Muscle layer of duodenum (tissue), 2 donors: ENCODE measurements around the gene FBXO15.

Source experiments
- H3K27ac ChIP-seq: one replicate; pipeline ENCODE4 v1.7.0; 2013; ENCODE audit warnings: mild to moderate bottlenecking, low read length
- H3K27me3 ChIP-seq: one replicate; pipeline ENCODE4 v1.7.0; 2013; ENCODE audit warnings: low read depth, mild to moderate bottlenecking, control low read depth, low read length
- H3K36me3 ChIP-seq, 2 donors: one replicate each; pipeline ENCODE4 v1.7.0; 2013; ENCODE audit warnings: low read length in 2 of 2, control low read depth in 1 of 2, mild to moderate bottlenecking in 1 of 2; ENCODE audit not compliant: insufficient read depth in 2 of 2, control insufficient read depth in 1 of 2
- H3K4me1 ChIP-seq, 2 donors: one replicate each; pipeline ENCODE4 v1.7.0; 2013; ENCODE audit warnings: low read length in 2 of 2, mild to moderate bottlenecking in 2 of 2, control low read depth in 1 of 2, moderate library complexity in 1 of 2; ENCODE audit not compliant: insufficient read depth in 2 of 2, control insufficient read depth in 1 of 2
- H3K4me3 ChIP-seq, 2 donors: one replicate each; pipeline ENCODE4 v1.7.0; 2013; ENCODE audit warnings: low read length in 2 of 2, low read depth in 1 of 2, mild to moderate bottlenecking in 1 of 2
- H3K9me3 ChIP-seq, 2 donors: one replicate each; pipeline ENCODE4 v1.7.0; 2013; ENCODE audit warnings: low read length in 2 of 2, control low read depth in 1 of 2, mild to moderate bottlenecking in 1 of 2; ENCODE audit not compliant: control insufficient read depth in 1 of 2
- donor health status: healthy.

Gene FBXO15

GRCh38 chr18:74153377-74153776, 5.7 kb upstream of the FBXO15 start:
- H3K36me3 ChIP-seq: peaks cover 18 to 28% of the 10 kb centered on the region in 2 donors
- peaks cover 5 to 42% of the 10 kb centered on the region in 2 donors for H3K4me1 ChIP-seq
- no peak overlapping the region for H3K27ac ChIP-seq
- H3K4me3 ChIP-seq: no peak overlapping the region
- H3K27me3 ChIP-seq: no peaks in the 10 kb centered on the region
- H3K9me3 ChIP-seq: no peaks in the 10 kb centered on the region

DNA sequence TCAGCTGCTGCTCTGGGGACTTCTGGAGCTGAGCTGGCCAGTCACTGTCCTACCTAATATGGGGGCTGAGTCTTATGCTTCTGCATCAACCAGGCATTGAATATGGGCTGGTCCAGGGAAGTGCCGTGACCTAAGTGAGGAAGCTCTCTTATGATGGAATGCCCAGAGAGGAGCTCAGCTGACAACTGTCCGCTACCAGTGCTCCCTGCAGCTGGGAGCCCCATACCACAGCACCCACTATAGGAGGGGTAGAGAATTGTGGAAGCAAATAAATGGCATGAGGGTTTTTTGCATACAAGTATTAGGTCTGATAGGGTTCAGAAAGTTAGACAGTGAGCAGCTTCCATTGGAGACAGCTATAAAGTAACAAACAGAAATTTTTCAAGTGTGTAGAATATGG, 5.2 kb upstream of the FBXO15 start:
- Histone ChIP-seq H3K4me3 (no peak overlapping the region), H3K27me3 (no peaks in the 10 kb centered on the region), H3K36me3 (peaks cover 18 to 27% of the 10 kb centered on the region in 2 donors), H3K9me3 (no peaks in the 10 kb centered on the region), H3K4me1 (peaks cover 5 to 42% of the 10 kb centered on the region in 2 donors), H3K27ac (no peak overlapping the region)

DNA sequence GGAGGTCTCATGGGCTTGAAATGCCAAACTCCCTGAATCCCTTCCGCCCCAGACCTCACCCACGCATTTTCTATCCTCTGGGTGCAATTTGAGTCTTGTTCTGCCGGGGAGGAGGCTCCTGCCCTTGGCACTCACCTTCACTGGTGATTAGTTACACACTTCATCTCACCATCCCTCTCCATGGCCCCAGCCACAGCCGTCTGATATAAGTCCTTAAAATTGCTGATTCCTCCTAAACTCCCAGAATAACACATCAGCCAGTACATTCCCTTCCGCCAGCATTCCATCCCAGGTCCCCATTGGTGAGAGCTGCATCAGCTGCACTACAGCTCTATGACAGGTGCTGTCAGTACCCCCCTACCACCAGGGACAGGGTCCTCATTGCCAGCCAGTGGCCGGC, 4.6 kb upstream of the FBXO15 start:
- Histone ChIP-seq H3K36me3 (peaks cover 17 to 27% of the 10 kb centered on the region in 2 donors), H3K27ac (no peak overlapping the region), H3K4me1 (peaks cover 5 to 44% of the 10 kb centered on the region in 2 donors), H3K4me3 (no peak overlapping the region), H3K27me3 (no peaks in the 10 kb centered on the region), H3K9me3 (no peaks in the 10 kb centered on the region)

DNA sequence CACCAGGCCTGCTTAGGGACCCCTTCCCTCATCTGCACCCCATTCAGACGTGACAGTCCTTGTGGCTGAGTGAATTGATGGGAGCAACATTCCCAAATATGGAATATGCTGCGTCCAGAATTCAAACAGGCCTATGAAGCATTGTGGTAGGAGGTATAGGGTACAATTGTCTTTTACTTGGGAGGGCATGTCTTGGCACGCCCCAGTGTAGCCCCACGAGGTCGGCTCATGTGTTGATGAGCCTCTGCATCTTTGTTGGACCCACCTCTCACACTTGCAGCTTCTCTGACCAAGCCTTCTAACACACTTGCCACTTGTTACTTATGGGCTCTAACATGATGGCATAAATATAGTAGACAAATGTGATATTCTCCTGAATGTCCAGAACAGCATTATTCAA, 2.2 kb upstream of the FBXO15 start:
- peak overlapping the region; percentile 87 to 95 for H3K4me3 ChIP-seq
- H3K27ac ChIP-seq: no peak overlapping the region
- peaks cover 9 to 52% of the 10 kb centered on the region in 2 donors for H3K4me1 ChIP-seq
- no peaks in the 10 kb centered on the region for H3K9me3 ChIP-seq
- H3K27me3 ChIP-seq: no peaks in the 10 kb centered on the region
- peaks cover 0 to 10% of the 10 kb centered on the region in 2 donors for H3K36me3 ChIP-seq

DNA sequence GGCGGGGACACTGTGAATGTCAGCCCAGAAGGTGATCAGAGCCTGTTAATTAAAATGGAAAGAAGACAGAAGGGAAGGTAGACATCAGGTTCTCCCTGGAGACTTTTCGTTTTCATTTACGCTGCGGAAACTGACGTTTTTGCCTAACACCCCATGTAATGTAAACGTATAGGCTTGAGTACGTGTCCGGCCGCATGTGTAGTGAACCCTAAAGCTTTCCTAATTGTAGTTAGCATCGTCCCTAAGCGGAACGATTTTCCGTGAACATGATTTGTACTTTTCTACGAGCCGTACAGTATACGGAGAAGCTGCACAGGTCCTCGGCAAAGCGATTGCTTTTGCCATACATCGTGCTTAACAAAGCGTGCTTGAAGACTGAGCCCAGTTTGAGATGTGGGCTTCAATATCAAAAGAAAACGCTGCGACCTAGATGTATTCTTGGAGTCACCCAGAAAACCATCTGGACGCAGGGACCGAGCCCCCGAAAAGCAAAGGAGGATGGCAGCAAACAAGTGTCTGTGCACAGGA, 973 bp upstream of the FBXO15 start:
- Histone ChIP-seq H3K27ac (peak overlapping the region; percentile 93), H3K9me3 (no peaks in the 10 kb centered on the region), H3K4me1 (peaks cover 9 to 52% of the 10 kb centered on the region in 2 donors), H3K27me3 (no peaks in the 10 kb centered on the region), H3K4me3 (peak overlapping the region; percentile 87 to 95), H3K36me3 (peaks cover 0 to 9% of the 10 kb centered on the region in 2 donors)

DNA sequence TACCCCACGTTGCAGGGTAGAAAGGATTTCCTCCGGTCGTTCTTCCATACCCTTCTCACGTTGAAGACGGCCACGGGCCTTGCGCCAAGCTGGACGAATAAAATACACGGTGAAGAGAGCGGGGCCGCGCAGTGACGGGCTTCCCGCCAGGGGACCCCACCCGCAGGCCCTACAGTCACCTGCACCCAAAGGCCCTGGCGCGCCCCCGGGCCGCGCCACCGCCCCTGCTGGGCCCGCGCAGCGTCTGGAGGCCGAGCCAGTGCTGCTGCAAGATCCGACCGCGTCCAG, 199 bp downstream of the FBXO15 start:
- H3K9me3 ChIP-seq: no peaks in the 10 kb centered on the region
- no peaks in the 10 kb centered on the region for H3K27me3 ChIP-seq
- peaks cover 0 to 9% of the 10 kb centered on the region in 2 donors for H3K36me3 ChIP-seq
- peaks cover 9 to 45% of the 10 kb centered on the region in 2 donors for H3K4me1 ChIP-seq
- no peak overlapping the region for H3K27ac ChIP-seq
- H3K4me3 ChIP-seq: peak overlapping the region; percentile 87 to 95

GRCh38 chr18:74146756-74147155, 878 bp downstream of the FBXO15 start:
- Histone ChIP-seq H3K4me1 (peaks cover 9 to 39% of the 10 kb centered on the region in 2 donors), H3K9me3 (no peaks in the 10 kb centered on the region), H3K27me3 (no peaks in the 10 kb centered on the region), H3K36me3 (peaks cover 0 to 9% of the 10 kb centered on the region in 2 donors), H3K4me3 (peak overlapping the region; percentile 87 to 95), H3K27ac (no peak overlapping the region)

DNA sequence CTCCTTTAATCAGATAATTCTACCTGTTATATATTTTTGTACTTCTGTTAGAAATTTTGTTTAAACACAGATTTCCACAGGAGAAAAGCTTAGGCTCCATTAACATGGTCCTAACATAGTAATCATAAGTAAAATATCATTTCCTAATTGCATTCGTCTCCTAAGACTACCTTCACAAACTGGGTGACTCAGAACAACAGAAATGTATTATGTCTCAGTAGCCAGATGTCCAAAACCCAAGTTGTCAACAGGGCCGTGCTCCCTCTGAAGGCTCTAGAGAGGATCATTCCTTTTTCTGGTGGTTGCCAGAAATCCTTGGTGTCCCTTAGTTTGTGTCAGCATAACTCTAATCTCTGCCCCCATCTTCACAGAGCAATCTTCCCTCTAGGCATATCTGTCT, 5.4 kb downstream of the FBXO15 start:
- no peak overlapping the region for H3K27ac ChIP-seq
- peaks cover 4 to 9% of the 10 kb centered on the region in 2 donors for H3K4me1 ChIP-seq
- H3K27me3 ChIP-seq: no peaks in the 10 kb centered on the region
- no peak overlapping the region for H3K4me3 ChIP-seq
- H3K9me3 ChIP-seq: no peaks in the 10 kb centered on the region
- no peaks in the 10 kb centered on the region for H3K36me3 ChIP-seq

DNA sequence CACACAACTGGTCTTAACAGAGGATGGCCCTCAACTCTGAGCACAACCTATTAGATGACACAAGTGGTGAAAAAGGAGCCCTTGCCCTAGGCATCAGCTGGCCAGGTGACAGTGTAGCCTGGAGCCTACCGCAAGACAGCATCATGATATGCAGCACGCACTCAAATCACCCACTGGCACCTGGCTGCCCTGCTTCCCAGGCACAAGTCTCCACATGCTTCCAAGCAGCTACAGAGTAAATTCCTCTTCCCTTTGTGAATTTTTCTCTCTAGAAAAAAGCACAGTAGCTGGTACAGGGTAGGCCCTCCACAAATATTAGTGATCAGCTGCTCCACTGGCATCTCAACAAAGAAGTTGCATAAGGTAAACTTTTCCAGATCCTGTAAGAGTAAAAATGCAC, 6.0 kb downstream of the FBXO15 start:
- no peaks in the 10 kb centered on the region for H3K9me3 ChIP-seq
- no peaks in the 10 kb centered on the region for H3K36me3 ChIP-seq
- no peak overlapping the region for H3K27ac ChIP-seq
- peaks cover 0 to 3% of the 10 kb centered on the region in 2 donors for H3K4me1 ChIP-seq
- no peak overlapping the region for H3K4me3 ChIP-seq
- H3K27me3 ChIP-seq: no peaks in the 10 kb centered on the region

- no peaks in the 10 kb centered on the region for H3K4me1 ChIP-seq
- H3K27me3 ChIP-seq: no peaks in the 10 kb centered on the region
- H3K9me3 ChIP-seq: no peaks in the 10 kb centered on the region
- no peaks in the 10 kb centered on the region for H3K36me3 ChIP-seq
- H3K4me3 ChIP-seq: no peak overlapping the region
- H3K27ac ChIP-seq: no peak overlapping the region
Measured at GRCh38 chr18:74140582-74140981, 7.1 kb downstream of the FBXO15 start.

DNA sequence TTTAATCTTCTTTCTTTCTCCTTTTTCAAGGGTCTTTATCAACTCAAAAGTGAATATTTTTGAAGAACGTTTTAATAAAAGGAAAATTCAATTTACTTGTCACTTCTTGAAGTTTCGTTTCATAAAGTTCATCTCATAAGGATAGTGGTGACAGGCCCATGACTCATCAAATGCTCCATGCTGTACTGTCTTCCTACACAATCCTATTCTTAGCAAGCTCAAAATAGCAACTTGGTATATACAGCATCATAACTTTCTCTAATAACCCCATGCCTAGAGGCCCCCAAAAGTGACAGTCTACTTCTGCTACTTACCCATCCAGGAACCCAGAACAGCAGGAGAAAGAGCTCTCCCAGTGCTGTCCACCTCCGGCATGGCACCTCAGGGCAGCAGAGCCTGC, 7.7 kb downstream of the FBXO15 start:
- Histone ChIP-seq H3K4me3 (no peak overlapping the region), H3K36me3 (no peaks in the 10 kb centered on the region), H3K9me3 (no peaks in the 10 kb centered on the region), H3K27me3 (no peaks in the 10 kb centered on the region), H3K4me1 (no peaks in the 10 kb centered on the region), H3K27ac (no peak overlapping the region)

DNA sequence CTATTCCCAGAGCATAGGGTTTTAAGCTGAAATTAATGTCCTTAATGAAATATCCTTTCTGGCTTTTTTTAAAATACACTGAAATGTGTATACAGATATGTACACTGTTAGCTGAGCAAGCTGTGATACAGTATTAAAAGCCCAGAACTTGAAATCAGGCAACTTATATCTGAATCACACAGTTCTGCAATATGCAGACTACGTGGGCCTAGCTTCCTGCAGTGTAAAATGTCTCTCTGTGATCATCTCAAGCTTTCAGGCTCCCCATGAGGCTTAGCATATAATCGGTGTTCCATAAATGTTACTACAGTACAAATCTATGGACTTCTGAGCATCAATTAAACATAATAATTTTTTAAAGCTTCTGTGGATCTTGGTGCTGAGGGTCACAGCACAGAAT, 8.2 kb downstream of the FBXO15 start:
- Histone ChIP-seq H3K27me3 (no peaks in the 10 kb centered on the region), H3K36me3 (no peaks in the 10 kb centered on the region), H3K27ac (no peak overlapping the region), H3K9me3 (no peaks in the 10 kb centered on the region), H3K4me3 (no peak overlapping the region), H3K4me1 (no peaks in the 10 kb centered on the region)
